GM23338 (cell line): ENCODE measurements around the gene TNS3. TPM values are rescaled to one million over a fixed set of nuclear protein-coding genes. Genes with fewer than 3 reads are reported as not detected.
A peak's percentile ranks its signal among the peaks of the same experiment; 100 is the strongest.

ENCODE experiments used
- ATAC-seq: fragments of 200-7000 bp; cut with Tn5 transposase; 3 replicates; pipeline ENCODE4 v1.9.1; 2020
- DNase-seq: peaks from one replicate; pipeline ENCODE4 v3.0.0-alpha.2; 2015; ENCODE audit warnings: low spot score
- H2AFZ ChIP-seq: fragments of 200-600 bp; sonication (generic); 2 replicates; pipeline ENCODE4 v1.8.0; 2016; ENCODE audit warnings: antibody characterized with exemption, mild to moderate bottlenecking, moderate library complexity
- H3F3A ChIP-seq: fragments of 200-600 bp; sonication (generic); replicated peaks from 2 replicates; pipeline ENCODE4 v1.8.0; 2017; ENCODE audit warnings: antibody characterized with exemption, mixed run types, low read depth
- H3K27ac ChIP-seq: fragments of 200-600 bp; sonication (generic); 2 replicates; pipeline ENCODE4 v1.6.1; 2016; ENCODE audit warnings: low read depth
- H3K27me3 ChIP-seq: fragments of 200-600 bp; sonication (generic); 2 replicates; pipeline ENCODE4 v1.8.0; 2016; ENCODE audit warnings: mild to moderate bottlenecking, mixed run types, moderate library complexity; ENCODE audit not compliant: insufficient read depth
- H3K36me3 ChIP-seq: fragments of 200-600 bp; sonication (generic); 2 replicates; pipeline ENCODE4 v1.8.0; 2016; ENCODE audit warnings: mild to moderate bottlenecking; ENCODE audit not compliant: insufficient read depth
- H3K4me1 ChIP-seq: fragments of 200-600 bp; sonication (generic); 2 replicates; pipeline ENCODE4 v1.8.0; 2016; ENCODE audit warnings: mild to moderate bottlenecking, moderate library complexity; ENCODE audit not compliant: insufficient read depth
- H3K4me2 ChIP-seq: fragments of 200-600 bp; sonication (generic); 2 replicates; pipeline ENCODE4 v1.7.1; 2017; ENCODE audit warnings: mixed run types
- H3K4me3 ChIP-seq: fragments of 200-600 bp; sonication (generic); 2 replicates; pipeline ENCODE4 v1.6.1; 2016; ENCODE audit warnings: mixed run types
- H3K79me2 ChIP-seq: fragments of 200-600 bp; sonication (generic); replicated peaks from 2 replicates; pipeline ENCODE4 v1.8.0; 2017; ENCODE audit warnings: mild to moderate bottlenecking; ENCODE audit not compliant: insufficient read depth
- H3K9me2 ChIP-seq: fragments of 200-600 bp; sonication (generic); 2 replicates; pipeline ENCODE4 v1.8.0; 2017; ENCODE audit not compliant: insufficient read depth
- H4K20me1 ChIP-seq: fragments of 200-600 bp; sonication (generic); replicated peaks from 2 replicates; pipeline ENCODE4 v1.8.0; 2017; ENCODE audit warnings: mild to moderate bottlenecking; ENCODE audit not compliant: insufficient read depth
- H3K27ac Mint-ChIP-seq: 2 replicates; pipeline ENCODE4 v1.8.0; 2020; ENCODE audit warnings: inconsistent platforms, mild to moderate bottlenecking, moderate library complexity, mixed read lengths
- H3K27me3 Mint-ChIP-seq: 3 replicates; pipeline ENCODE4 v1.8.0; 2022; ENCODE audit warnings: low read depth, mild to moderate bottlenecking, moderate library complexity, mixed read lengths, inconsistent platforms; ENCODE audit not compliant: insufficient read depth, poor library complexity
- H3K36me3 Mint-ChIP-seq: 3 replicates; pipeline ENCODE4 v1.8.0; 2021; ENCODE audit warnings: low read depth, mild to moderate bottlenecking, inconsistent platforms, moderate library complexity, mixed read lengths
- H3K4me1 Mint-ChIP-seq: 3 replicates; pipeline ENCODE4 v1.8.0; 2020; ENCODE audit warnings: mild to moderate bottlenecking, inconsistent platforms, mixed read lengths
- H3K4me3 Mint-ChIP-seq: 3 replicates; pipeline ENCODE4 v1.8.0; 2021; ENCODE audit warnings: moderate library complexity, mild to moderate bottlenecking, inconsistent platforms, mixed read lengths
- H3K9me3 Mint-ChIP-seq: 3 replicates; pipeline ENCODE4 v1.8.0; 2020; ENCODE audit warnings: moderate library complexity, mild to moderate bottlenecking, inconsistent platforms, mixed read lengths
- CREB1 ChIP-seq: fragments of 250-450 bp; sonication (Bioruptor Pico); IDR thresholded peaks from 2 replicates; pipeline ENCODE4 v1.5.0; 2020; ENCODE audit warnings: low read depth, mild to moderate bottlenecking, moderate library complexity
- EZH2 ChIP-seq: fragments of 200-600 bp; sonication (generic); IDR thresholded peaks from one replicate; pipeline ENCODE4 v1.8.0; 2017; ENCODE audit warnings: antibody characterized with exemption, mild to moderate bottlenecking, low read depth; ENCODE audit not compliant: unreplicated experiment
- EZH2phosphoT487 ChIP-seq: fragments of 200-600 bp; sonication (generic); IDR thresholded peaks from one replicate; pipeline ENCODE4 v1.8.1; 2018; ENCODE audit warnings: antibody characterized with exemption; ENCODE audit not compliant: unreplicated experiment
- NANOG ChIP-seq: IDR thresholded peaks from 2 replicates; pipeline ENCODE4 v1.6.1; 2016; ENCODE audit warnings: antibody characterized with exemption, borderline replicate concordance
- POLR2AphosphoS5 ChIP-seq: IDR thresholded peaks from 2 replicates; pipeline ENCODE4 v1.6.1; 2016; ENCODE audit warnings: antibody characterized with exemption, low read depth
- ZNF114 ChIP-seq: fragments of 250-450 bp; sonication (Bioruptor Pico); IDR thresholded peaks from 2 replicates; pipeline ENCODE4 v1.5.0; 2020; ENCODE audit warnings: mild to moderate bottlenecking, moderate library complexity
- polyA plus RNA-seq: library from polyadenylated mRNA; unstranded; fragments of >200 nt; fragmentation: Nextera tagmentation; extraction: Ambion mirVana; gene quantifications from 2 replicates; pipeline ENCODE4 v1.2.1, GENCODE V29; 2016
- total RNA-seq: library from RNA; depleted of rRNA; stranded (reverse); fragments of >200 nt; shearing (Covaris generic); gene quantifications from 2 replicates; pipeline ENCODE4 v1.2.3, GENCODE V29; 2014
- TF ChIP-seq, protein P1 (sequence below): fragments of 250-450 bp; sonication (Bioruptor Pico); IDR thresholded peaks from 2 replicates; pipeline ENCODE4 v1.5.0; 2020; ENCODE audit warnings: mild to moderate bottlenecking, moderate library complexity

Gene TNS3
- total and polyA plus RNA-seq, 2 experiments from 2014 or later: 6.2 to 28.7 TPM

GRCh38 chr7:47614450-47614849 is 32.5 kb upstream of the TNS3 start:
- H3K4me3 Mint-ChIP-seq: no peak overlapping the region
- Histone ChIP-seq H3F3A (no peaks in the 10 kb centered on the region), H3K27me3 (no peaks in the 10 kb centered on the region), H3K36me3 (no peaks in the 10 kb centered on the region), H2AFZ (peak overlapping the region; percentile 76), H3K4me3 (no peak overlapping the region), H3K4me1 (no peaks in the 10 kb centered on the region), H3K79me2 (no peaks in the 10 kb centered on the region), H3K4me2 (no peak overlapping the region), H3K9me2 (no peaks in the 10 kb centered on the region), H3K27ac (no peak overlapping the region), H4K20me1 (no peaks in the 10 kb centered on the region)
- no peaks in the 10 kb centered on the region for H3K36me3 Mint-ChIP-seq
- H3K27me3 Mint-ChIP-seq: peaks cover 2% of the 10 kb centered on the region
- no peaks in the 10 kb centered on the region; the same call in 2 of the 3 replicates for H3K4me1 Mint-ChIP-seq
- ATAC-seq (no peak; the same call in 2 of the 3 replicates), DNase-seq (no peak)
- TF ChIP-seq EZH2 (no peak), CREB1 (CRISPR knock-in tag) (no peak), EZH2phosphoT487 (no peak), POLR2AphosphoS5 (no peak), ZNF114 (CRISPR knock-in tag) (no peak)
- TF ChIP-seq, protein P1, sequence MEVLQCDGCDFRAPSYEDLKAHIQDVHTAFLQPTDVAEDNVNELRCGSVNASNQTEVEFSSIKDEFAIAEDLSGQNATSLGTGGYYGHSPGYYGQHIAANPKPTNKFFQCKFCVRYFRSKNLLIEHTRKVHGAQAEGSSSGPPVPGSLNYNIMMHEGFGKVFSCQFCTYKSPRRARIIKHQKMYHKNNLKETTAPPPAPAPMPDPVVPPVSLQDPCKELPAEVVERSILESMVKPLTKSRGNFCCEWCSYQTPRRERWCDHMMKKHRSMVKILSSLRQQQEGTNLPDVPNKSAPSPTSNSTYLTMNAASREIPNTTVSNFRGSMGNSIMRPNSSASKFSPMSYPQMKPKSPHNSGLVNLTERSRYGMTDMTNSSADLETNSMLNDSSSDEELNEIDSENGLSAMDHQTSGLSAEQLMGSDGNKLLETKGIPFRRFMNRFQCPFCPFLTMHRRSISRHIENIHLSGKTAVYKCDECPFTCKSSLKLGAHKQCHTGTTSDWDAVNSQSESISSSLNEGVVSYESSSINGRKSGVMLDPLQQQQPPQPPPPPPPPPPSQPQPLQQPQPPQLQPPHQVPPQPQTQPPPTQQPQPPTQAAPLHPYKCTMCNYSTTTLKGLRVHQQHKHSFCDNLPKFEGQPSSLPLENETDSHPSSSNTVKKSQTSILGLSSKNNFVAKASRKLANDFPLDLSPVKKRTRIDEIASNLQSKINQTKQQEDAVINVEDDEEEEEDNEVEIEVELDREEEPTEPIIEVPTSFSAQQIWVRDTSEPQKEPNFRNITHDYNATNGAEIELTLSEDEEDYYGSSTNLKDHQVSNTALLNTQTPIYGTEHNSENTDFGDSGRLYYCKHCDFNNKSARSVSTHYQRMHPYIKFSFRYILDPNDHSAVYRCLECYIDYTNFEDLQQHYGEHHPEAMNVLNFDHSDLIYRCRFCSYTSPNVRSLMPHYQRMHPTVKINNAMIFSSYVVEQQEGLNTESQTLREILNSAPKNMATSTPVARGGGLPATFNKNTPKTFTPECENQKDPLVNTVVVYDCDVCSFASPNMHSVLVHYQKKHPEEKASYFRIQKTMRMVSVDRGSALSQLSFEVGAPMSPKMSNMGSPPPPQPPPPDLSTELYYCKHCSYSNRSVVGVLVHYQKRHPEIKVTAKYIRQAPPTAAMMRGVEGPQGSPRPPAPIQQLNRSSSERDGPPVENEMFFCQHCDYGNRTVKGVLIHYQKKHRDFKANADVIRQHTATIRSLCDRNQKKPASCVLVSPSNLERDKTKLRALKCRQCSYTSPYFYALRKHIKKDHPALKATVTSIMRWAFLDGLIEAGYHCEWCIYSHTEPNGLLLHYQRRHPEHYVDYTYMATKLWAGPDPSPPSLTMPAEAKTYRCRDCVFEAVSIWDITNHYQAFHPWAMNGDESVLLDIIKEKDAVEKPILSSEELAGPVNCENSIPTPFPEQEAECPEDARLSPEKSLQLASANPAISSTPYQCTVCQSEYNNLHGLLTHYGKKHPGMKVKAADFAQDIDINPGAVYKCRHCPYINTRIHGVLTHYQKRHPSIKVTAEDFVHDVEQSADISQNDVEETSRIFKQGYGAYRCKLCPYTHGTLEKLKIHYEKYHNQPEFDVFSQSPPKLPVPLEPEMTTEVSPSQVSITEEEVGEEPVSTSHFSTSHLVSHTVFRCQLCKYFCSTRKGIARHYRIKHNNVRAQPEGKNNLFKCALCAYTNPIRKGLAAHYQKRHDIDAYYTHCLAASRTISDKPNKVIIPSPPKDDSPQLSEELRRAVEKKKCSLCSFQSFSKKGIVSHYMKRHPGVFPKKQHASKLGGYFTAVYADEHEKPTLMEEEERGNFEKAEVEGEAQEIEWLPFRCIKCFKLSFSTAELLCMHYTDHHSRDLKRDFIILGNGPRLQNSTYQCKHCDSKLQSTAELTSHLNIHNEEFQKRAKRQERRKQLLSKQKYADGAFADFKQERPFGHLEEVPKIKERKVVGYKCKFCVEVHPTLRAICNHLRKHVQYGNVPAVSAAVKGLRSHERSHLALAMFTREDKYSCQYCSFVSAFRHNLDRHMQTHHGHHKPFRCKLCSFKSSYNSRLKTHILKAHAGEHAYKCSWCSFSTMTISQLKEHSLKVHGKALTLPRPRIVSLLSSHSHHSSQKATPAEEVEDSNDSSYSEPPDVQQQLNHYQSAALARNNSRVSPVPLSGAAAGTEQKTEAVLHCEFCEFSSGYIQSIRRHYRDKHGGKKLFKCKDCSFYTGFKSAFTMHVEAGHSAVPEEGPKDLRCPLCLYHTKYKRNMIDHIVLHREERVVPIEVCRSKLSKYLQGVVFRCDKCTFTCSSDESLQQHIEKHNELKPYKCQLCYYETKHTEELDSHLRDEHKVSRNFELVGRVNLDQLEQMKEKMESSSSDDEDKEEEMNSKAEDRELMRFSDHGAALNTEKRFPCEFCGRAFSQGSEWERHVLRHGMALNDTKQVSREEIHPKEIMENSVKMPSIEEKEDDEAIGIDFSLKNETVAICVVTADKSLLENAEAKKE (CRISPR knock-in tag): no peak
- no peak overlapping the region; the same call in 1 of the 2 replicates for H3K27ac Mint-ChIP-seq
- H3K9me3 Mint-ChIP-seq: no peaks in the 10 kb centered on the region

DNA sequence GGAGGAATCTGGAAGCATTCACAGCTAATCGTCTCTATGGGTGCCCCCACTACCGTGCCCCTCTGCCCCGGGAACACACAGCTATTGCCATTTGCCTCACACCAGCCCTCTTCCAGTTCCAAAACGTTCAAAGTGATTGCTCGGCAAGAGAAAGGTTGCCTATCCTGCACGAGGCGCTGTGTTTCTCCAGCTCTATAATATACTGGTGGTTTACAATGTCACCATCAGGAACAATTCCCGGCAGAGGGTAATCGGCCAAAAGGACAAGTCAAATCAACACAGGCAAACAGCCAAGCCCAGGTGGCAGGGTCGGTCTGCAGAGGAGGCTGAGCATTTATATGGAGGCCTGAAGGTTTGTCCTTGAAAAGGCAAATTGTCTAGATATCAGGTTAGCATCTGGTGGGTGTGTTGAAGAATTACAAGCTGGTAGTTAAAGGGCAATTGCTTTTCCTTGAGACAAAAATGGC is 29.2 kb upstream of the TNS3 start:
- peaks cover 2% of the 10 kb centered on the region for H3K27me3 Mint-ChIP-seq
- H3K9me3 Mint-ChIP-seq: no peaks in the 10 kb centered on the region
- H3K4me1 Mint-ChIP-seq: no peaks in the 10 kb centered on the region; the same call in 2 of the 3 replicates
- Histone ChIP-seq H3F3A (no peaks in the 10 kb centered on the region), H3K79me2 (no peaks in the 10 kb centered on the region), H3K4me2 (no peak overlapping the region), H4K20me1 (no peaks in the 10 kb centered on the region), H3K9me2 (no peaks in the 10 kb centered on the region), H3K27ac (no peak overlapping the region), H2AFZ (no peak overlapping the region), H3K4me1 (no peaks in the 10 kb centered on the region), H3K36me3 (no peaks in the 10 kb centered on the region), H3K27me3 (no peaks in the 10 kb centered on the region), H3K4me3 (no peak overlapping the region)
- ATAC-seq (no peak), DNase-seq (no peak)
- no peak overlapping the region for H3K4me3 Mint-ChIP-seq
- no peak overlapping the region for H3K27ac Mint-ChIP-seq
- no peaks in the 10 kb centered on the region for H3K36me3 Mint-ChIP-seq
- TF ChIP-seq, protein P1 (CRISPR knock-in tag): no peak
- TF ChIP-seq NANOG: no peak
- no peak for TF ChIP-seq EZH2phosphoT487
